GM21737 (cell line): ENCODE measurements around the gene HEATR3.
A peak's percentile ranks its signal among the peaks of the same experiment; 100 is the strongest.

Experiments used
- ATAC-seq: cut with Tn5 transposase; IDR thresholded peaks from one replicate; pipeline ENCODE4 v1.9.1; 2021; ENCODE audit warnings: mild to moderate bottlenecking, moderate library complexity; ENCODE audit not compliant: unreplicated experiment

HEATR3 gene

GRCh38 chr16:50058091-50058771 lies 7.5 kb upstream of the HEATR3 start:
- no peak for ATAC-seq

GRCh38 chr16:50059111-50059510 lies 6.7 kb upstream of the HEATR3 start:
- no peak for ATAC-seq

GRCh38 chr16:50059669-50060068 lies 6.1 kb upstream of the HEATR3 start:
- ATAC-seq, result no peak

- no peak for ATAC-seq
These were observed 4.4 kb upstream of the HEATR3 start for GRCh38 chr16:50061326-50061725.

GRCh38 chr16:50065241-50065623 lies 538 bp upstream of the HEATR3 start:
- ATAC-seq, result no peak

- no peak for ATAC-seq
These were observed 916 bp downstream of the HEATR3 start for GRCh38 chr16:50066482-50067289.

GRCh38 chr16:50067290-50067853 lies 1.6 kb downstream of the HEATR3 start:
- ATAC-seq, result peak; percentile 36

GRCh38 chr16:50068550-50068949 lies 2.8 kb downstream of the HEATR3 start:
- no peak for ATAC-seq

- no peak for ATAC-seq
These were observed 3.3 kb downstream of the HEATR3 start for GRCh38 chr16:50069060-50069459.

- ATAC-seq, result no peak
These were observed 5.4 kb downstream of the HEATR3 start for GRCh38 chr16:50071075-50071671.

- no peak for ATAC-seq
These were observed 7.0 kb downstream of the HEATR3 start for GRCh38 chr16:50072730-50073129.

- no peak for ATAC-seq
These were observed 13.8 kb downstream of the HEATR3 start for GRCh38 chr16:50079397-50080140.

- ATAC-seq, result no peak
These were observed 15.8 kb downstream of the HEATR3 start for GRCh38 chr16:50081428-50082018.

- ATAC-seq, result no peak
These were observed 18.2 kb downstream of the HEATR3 start for GRCh38 chr16:50083996-50084395.

- ATAC-seq, result no peak
These were observed 20.4 kb downstream of the HEATR3 start for GRCh38 chr16:50086176-50086575.

- no peak for ATAC-seq
These were observed 22.5 kb downstream of the HEATR3 start for GRCh38 chr16:50088302-50088701.

- no peak for ATAC-seq
These were observed 27.1 kb downstream of the HEATR3 start for GRCh38 chr16:50092891-50093290.

GRCh38 chr16:50093607-50094539 lies 28.1 kb downstream of the HEATR3 start:
- ATAC-seq, result no peak

GRCh38 chr16:50096791-50097190 lies 31.0 kb downstream of the HEATR3 start:
- ATAC-seq, result no peak
